Measurements from ENCODE around the gene CPVL. TPM values are rescaled to one million over a fixed set of nuclear protein-coding genes. Genes with fewer than 3 reads are reported as not detected.

CPVL gene
- total and polyA plus RNA-seq, 2 of the 8 experiments (the other 6 are each of a cell fraction or from before 2014, with no cell fraction given) = 40.0 to 55.0 TPM

- TF ChIP-seq CHD7 (IDR thresholded peaks at IDR 0.05; ENCODE audit: insufficient replicate concordance, low read length) (no peak), ATF2 (IDR thresholded peaks at IDR 0.05; ENCODE audit: low read length) (no peak), KDM5A (IDR thresholded peaks at IDR 0.05; ENCODE audit: low read length) (no peak)
Observed at GRCh38 chr7:29087840-29088170, 58.5 kb downstream of the CPVL start (continued).

Data from H1 (cell line).